PC-9 (cell line): Measurements from ENCODE around the gene ATP1A4. TPM values are rescaled to one million over a fixed set of nuclear protein-coding genes. Genes with fewer than 3 reads are reported as not detected.

Experiments used
- BruUV-seq: library from RNA; stranded (reverse); fragments of 400-500 nt; replicated peaks from 2 replicates; lab custom pipeline; 2021; lab: Mats Ljungman, UMichigan
- CTCF ChIA-PET: fragments of 300-600 bp; sonication (Branson Sonifier 250); formaldehyde crosslinking; loops from one replicate; lab custom pipeline; 2022; ENCODE audit warnings: antibody characterized with exemption; lab: Charles Lee
- POLR2A ChIA-PET: fragments of 300-600 bp; sonication (Branson Sonifier 250); formaldehyde crosslinking; loops from one replicate; lab custom pipeline; 2022; ENCODE audit warnings: antibody characterized with exemption; ENCODE audit not compliant: unreplicated experiment; lab: Charles Lee
- DNase-seq, 2 experiments: peaks; one replicate each; pipeline versions ENCODE4 v3.0.0 to v3.0.0-alpha.2; 2015 to 2022; ENCODE audit warnings: mixed read lengths in 1 of 2
- H2AFZ ChIP-seq: fragments of 200-600 bp; sonication (generic); 2 replicates; pipeline ENCODE4 v1.8.1; 2017; ENCODE audit warnings: antibody characterized with exemption
- H3F3A ChIP-seq: fragments of 200-600 bp; sonication (generic); 2 replicates; pipeline ENCODE4 v1.8.1; 2017; ENCODE audit warnings: antibody characterized with exemption, mild to moderate bottlenecking, low read depth; ENCODE audit not compliant: insufficient read depth
- H3K27ac ChIP-seq: fragments of 200-600 bp; sonication (generic); 2 replicates; pipeline ENCODE4 v1.6.1; 2016; ENCODE audit warnings: mixed run types
- H3K27me3 ChIP-seq: fragments of 200-600 bp; sonication (generic); 2 replicates; pipeline ENCODE4 v1.6.1; 2016; ENCODE audit warnings: low read depth, mixed run types; ENCODE audit not compliant: insufficient read depth
- H3K36me3 ChIP-seq: fragments of 200-600 bp; sonication (generic); 2 replicates; pipeline ENCODE4 v1.6.1; 2016; ENCODE audit warnings: low read depth, mixed run types
- H3K4me1 ChIP-seq: fragments of 200-600 bp; sonication (generic); replicated peaks from 2 replicates; pipeline ENCODE4 v1.6.1; 2016; ENCODE audit warnings: mixed run types; ENCODE audit not compliant: insufficient read depth
- H3K4me2 ChIP-seq: fragments of 200-600 bp; sonication (generic); 2 replicates; pipeline ENCODE4 v1.6.1; 2017; ENCODE audit warnings: mixed run types
- H3K4me3 ChIP-seq: fragments of 200-600 bp; sonication (generic); 2 replicates; pipeline ENCODE4 v1.6.1; 2016; ENCODE audit warnings: mixed run types
- H3K79me2 ChIP-seq: fragments of 200-600 bp; sonication (generic); 2 replicates; pipeline ENCODE4 v1.6.1; 2017; ENCODE audit warnings: low read depth, mixed run types
- H3K9me2 ChIP-seq: fragments of 200-600 bp; sonication (generic); 2 replicates; pipeline ENCODE4 v1.8.1; 2017; ENCODE audit warnings: mild to moderate bottlenecking; ENCODE audit not compliant: insufficient read depth
- H3K9me3 ChIP-seq: fragments of 200-600 bp; sonication (generic); 2 replicates; pipeline ENCODE4 v1.8.1; 2016; ENCODE audit warnings: low read depth; ENCODE audit not compliant: insufficient read depth
- H4K20me1 ChIP-seq: fragments of 200-600 bp; sonication (generic); 2 replicates; pipeline ENCODE4 v1.8.1; 2017; ENCODE audit not compliant: insufficient read depth
- EZH2 ChIP-seq: fragments of 200-600 bp; sonication (generic); IDR thresholded peaks from 2 replicates; pipeline ENCODE4 v1.8.0; 2017; ENCODE audit warnings: antibody characterized with exemption, low read depth
- intact Hi-C: fragments of 100-400 bp; cut with micrococcal nuclease; formaldehyde crosslinking; loops from one replicate; pipeline ENCODE4 v1.10.0; 2022; ENCODE audit not compliant: unreplicated experiment
- total RNA-seq: library from RNA; stranded (reverse); gene quantifications from 2 replicates; pipeline ENCODE4 v1.2.3, GENCODE V29; 2021
- TF ChIP-seq, protein P1 (sequence below): fragments of 200-600 bp; sonication (generic); conservative IDR thresholded peaks from 2 replicates; pipeline ENCODE4 v1.6.1; 2017; ENCODE audit warnings: mixed run types, antibody characterized with exemption, mild to moderate bottlenecking, moderate library complexity

ATP1A4 gene
- total RNA-seq, 1 experiment from 2014 or later, result not detected

DNA sequence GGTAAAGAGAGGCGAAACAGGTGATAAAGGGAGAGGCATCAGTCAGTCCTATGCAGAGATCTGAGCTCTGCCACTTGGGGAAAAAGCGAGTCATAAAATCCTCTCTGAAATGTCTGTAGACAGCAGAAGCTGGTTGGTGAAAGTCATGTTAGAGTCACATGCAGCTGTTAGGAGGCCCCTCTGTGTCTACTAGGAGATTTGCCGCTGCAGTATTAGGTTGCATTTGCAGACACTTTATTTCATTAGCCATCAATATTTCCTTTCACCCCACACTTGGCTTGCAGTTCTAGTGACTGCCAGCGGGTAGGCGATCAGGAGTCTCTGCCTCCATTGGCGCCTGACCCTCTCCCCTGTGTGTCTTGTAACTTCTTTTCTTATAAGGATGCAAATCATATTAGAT is 16.2 kb downstream of the ATP1A4 start:
- H3K79me2 ChIP-seq, result no peaks in the 10 kb centered on the region
- H3K27me3 ChIP-seq, result no peaks in the 10 kb centered on the region
- POLR2A ChIA-PET, result no interaction called here
- H3K9me3 ChIP-seq, result no peaks in the 10 kb centered on the region
- no peak overlapping the region for H3K4me3 ChIP-seq
- peaks cover 3% of the 10 kb centered on the region; the same call in 1 of the 2 replicates for H3F3A ChIP-seq
- peaks cover 9% of the 10 kb centered on the region; the same call in 1 of the 2 replicates for H3K4me1 ChIP-seq
- H3K4me2 ChIP-seq, result peak overlapping the region; percentile 24; the same call in 1 of the 2 replicates
- CTCF ChIA-PET, result no interaction called here
- H2AFZ ChIP-seq, result no peak overlapping the region
- H3K27ac ChIP-seq, result no peak overlapping the region
- no peak for DNase-seq
- H3K9me2 ChIP-seq, result no peaks in the 10 kb centered on the region; the same call in 1 of the 2 replicates
- no peaks in the 10 kb centered on the region for H4K20me1 ChIP-seq
- no peaks in the 10 kb centered on the region for H3K36me3 ChIP-seq
- no TSS peak for BruUV-seq
- no peak for TF ChIP-seq EZH2
- TF ChIP-seq, protein P1, sequence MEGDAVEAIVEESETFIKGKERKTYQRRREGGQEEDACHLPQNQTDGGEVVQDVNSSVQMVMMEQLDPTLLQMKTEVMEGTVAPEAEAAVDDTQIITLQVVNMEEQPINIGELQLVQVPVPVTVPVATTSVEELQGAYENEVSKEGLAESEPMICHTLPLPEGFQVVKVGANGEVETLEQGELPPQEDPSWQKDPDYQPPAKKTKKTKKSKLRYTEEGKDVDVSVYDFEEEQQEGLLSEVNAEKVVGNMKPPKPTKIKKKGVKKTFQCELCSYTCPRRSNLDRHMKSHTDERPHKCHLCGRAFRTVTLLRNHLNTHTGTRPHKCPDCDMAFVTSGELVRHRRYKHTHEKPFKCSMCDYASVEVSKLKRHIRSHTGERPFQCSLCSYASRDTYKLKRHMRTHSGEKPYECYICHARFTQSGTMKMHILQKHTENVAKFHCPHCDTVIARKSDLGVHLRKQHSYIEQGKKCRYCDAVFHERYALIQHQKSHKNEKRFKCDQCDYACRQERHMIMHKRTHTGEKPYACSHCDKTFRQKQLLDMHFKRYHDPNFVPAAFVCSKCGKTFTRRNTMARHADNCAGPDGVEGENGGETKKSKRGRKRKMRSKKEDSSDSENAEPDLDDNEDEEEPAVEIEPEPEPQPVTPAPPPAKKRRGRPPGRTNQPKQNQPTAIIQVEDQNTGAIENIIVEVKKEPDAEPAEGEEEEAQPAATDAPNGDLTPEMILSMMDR, result no peak; the same call in 1 of the 2 replicates
- intact Hi-C loops, result no loop called here

DNA sequence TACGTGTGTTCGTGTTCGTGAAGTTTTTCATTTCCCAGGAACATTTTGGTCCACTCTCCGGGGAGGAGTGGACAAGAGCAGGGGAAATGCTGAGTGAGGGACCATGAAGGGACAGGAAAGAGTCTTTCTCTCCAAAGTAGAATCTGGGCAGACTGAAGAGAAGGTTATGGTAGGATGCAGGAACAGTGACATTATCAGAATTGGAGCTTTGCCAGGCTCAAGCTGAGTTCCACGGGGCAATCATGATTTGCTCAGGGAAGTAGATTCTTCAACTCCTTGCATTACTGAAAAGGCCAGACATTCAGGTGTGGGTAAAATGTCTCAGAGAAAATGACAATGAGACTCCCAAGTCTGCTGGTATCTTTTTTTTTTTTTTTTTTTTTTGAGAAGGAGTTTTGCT is 16.6 kb downstream of the ATP1A4 start:
- Histone ChIP-seq H3K27ac (no peak overlapping the region), H4K20me1 (no peaks in the 10 kb centered on the region), H3F3A (peaks cover 3% of the 10 kb centered on the region; the same call in 1 of the 2 replicates), H3K79me2 (no peaks in the 10 kb centered on the region), H3K4me1 (peaks cover 9% of the 10 kb centered on the region; the same call in 1 of the 2 replicates), H3K9me3 (no peaks in the 10 kb centered on the region), H3K27me3 (no peaks in the 10 kb centered on the region; the same call in 1 of the 2 replicates), H3K4me2 (no peak overlapping the region), H2AFZ (no peak overlapping the region), H3K4me3 (no peak overlapping the region), H3K36me3 (no peaks in the 10 kb centered on the region), H3K9me2 (no peaks in the 10 kb centered on the region; the same call in 1 of the 2 replicates)
- TF ChIP-seq, protein P1, result no peak
- TF ChIP-seq EZH2, result no peak
- intact Hi-C loops, result no loop called here
- POLR2A ChIA-PET, result no interaction called here
- CTCF ChIA-PET, result no interaction called here
- DNase-seq, result no peak
- BruUV-seq, result no TSS peak

DNA sequence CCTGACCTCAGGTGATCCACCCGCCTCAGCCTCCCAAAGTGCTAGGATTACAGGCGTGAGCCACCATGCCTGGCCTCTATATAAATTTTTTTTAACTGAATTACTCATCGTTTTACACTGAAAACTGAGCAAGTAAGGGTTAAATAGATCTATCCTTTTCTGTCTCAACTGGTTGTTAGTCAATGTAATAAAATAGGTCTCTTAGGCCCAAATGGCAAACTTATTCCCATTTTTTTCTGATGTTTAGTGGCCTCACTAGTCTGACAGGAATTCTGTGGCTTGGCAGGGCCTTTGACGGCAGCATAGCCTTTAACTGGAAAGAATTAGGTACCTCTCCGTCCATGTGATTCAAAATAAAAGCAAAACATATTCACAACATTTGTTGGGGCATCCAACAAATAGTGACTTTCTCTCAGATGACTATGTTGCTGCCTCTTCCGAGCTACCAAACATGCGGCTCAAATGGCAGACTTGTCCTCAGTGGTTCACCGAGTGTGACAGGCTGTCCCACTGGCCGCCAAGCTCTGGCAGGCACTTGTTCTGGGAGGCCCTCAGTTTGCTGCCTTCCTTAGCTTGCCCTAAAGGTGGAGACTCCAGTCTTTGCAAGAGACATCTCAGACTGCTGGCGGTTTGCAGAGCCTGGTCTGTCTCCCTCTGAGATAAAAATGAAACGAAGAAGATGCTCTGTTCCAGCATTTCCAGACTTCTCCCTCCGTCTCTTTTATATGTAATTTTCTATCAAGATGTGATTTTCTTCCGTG is 17.4 kb downstream of the ATP1A4 start:
- H3F3A ChIP-seq, result peaks cover 3% of the 10 kb centered on the region; the same call in 1 of the 2 replicates
- TF ChIP-seq, protein P1, result no peak
- no peak for TF ChIP-seq EZH2
- no peak overlapping the region for H2AFZ ChIP-seq
- POLR2A ChIA-PET, result no interaction called here
- H3K4me1 ChIP-seq, result peaks cover 9% of the 10 kb centered on the region; the same call in 1 of the 2 replicates
- H3K4me2 ChIP-seq, result no peak overlapping the region
- H3K79me2 ChIP-seq, result no peaks in the 10 kb centered on the region
- H3K27ac ChIP-seq, result no peak overlapping the region
- H4K20me1 ChIP-seq, result no peaks in the 10 kb centered on the region
- H3K27me3 ChIP-seq, result peaks cover 6% of the 10 kb centered on the region
- no peaks in the 10 kb centered on the region for H3K9me2 ChIP-seq
- CTCF ChIA-PET, result no interaction called here
- H3K4me3 ChIP-seq, result no peak overlapping the region
- intact Hi-C loops, result no loop called here
- H3K36me3 ChIP-seq, result no peaks in the 10 kb centered on the region
- no TSS peak for BruUV-seq
- no peak for DNase-seq
- no peaks in the 10 kb centered on the region for H3K9me3 ChIP-seq
